ENCODE results near the gene LINC00237. TPM values are rescaled to one million over a fixed set of nuclear protein-coding genes. Genes with fewer than 3 reads are reported as not detected.

Gene LINC00237
- total and polyA plus RNA-seq, 3 donors from 2014 or later, result not detected

- intact Hi-C loops (cut with DNase I; ENCODE audit: low total_unique reads), result no loop called here
- Histone ChIP-seq H3K9me3 (no peaks in the 10 kb centered on the region), H3K4me1 (peaks cover 2% of the 10 kb centered on the region), H3K27me3 (no peaks in the 10 kb centered on the region), H3K4me3 (no peak overlapping the region), H3K36me3 (ENCODE audit: low read depth, missing control alignments) (no peaks in the 10 kb centered on the region), H3K27ac (no peak overlapping the region)
- 83% methylated on average over 9 of the region's 9 CpGs for WGBS, 2 donors
- no peak for DNase-seq
- TF ChIP-seq CTCF (IDR thresholded peaks at IDR 0.05) (no peak), POLR2A (IDR thresholded peaks at IDR 0.05) (no peak)
These were observed 18.2 kb downstream of the LINC00237 start for GRCh38 chr20:21087862-21088540.

- H3K4me1 ChIP-seq, result peaks cover 2% of the 10 kb centered on the region
- intact Hi-C loops (cut with DNase I; ENCODE audit: low total_unique reads), result no loop called here
- H3K27ac ChIP-seq, result no peak overlapping the region
- TF ChIP-seq CTCF (IDR thresholded peaks at IDR 0.05), result no peak
- no peak for DNase-seq
- H3K4me3 ChIP-seq, result no peak overlapping the region
- no peaks in the 10 kb centered on the region for H3K27me3 ChIP-seq
- no peaks in the 10 kb centered on the region for H3K9me3 ChIP-seq
- H3K36me3 ChIP-seq (ENCODE audit: low read depth, missing control alignments), result no peaks in the 10 kb centered on the region
- 26 to 29% methylated on average over 2 of the region's 2 CpGs for WGBS, 2 donors
These were observed 22.3 kb downstream of the LINC00237 start for GRCh38 chr20:21083825-21084325.

- DNase-seq, result no peak
- intact Hi-C loops (cut with DNase I; ENCODE audit: low total_unique reads), result no loop called here
- Histone ChIP-seq H3K9me3 (no peaks in the 10 kb centered on the region), H3K4me3 (no peak overlapping the region), H3K4me1 (peaks cover 2% of the 10 kb centered on the region), H3K27me3 (no peaks in the 10 kb centered on the region), H3K27ac (no peak overlapping the region), H3K36me3 (ENCODE audit: low read depth, missing control alignments) (no peaks in the 10 kb centered on the region)
- 54 to 60% methylated on average over 2 of the region's 2 CpGs for WGBS, 2 donors
- TF ChIP-seq POLR2A (IDR thresholded peaks at IDR 0.05), result no peak
- no peak for TF ChIP-seq CTCF (IDR thresholded peaks at IDR 0.05)
These were observed 23.6 kb downstream of the LINC00237 start for GRCh38 chr20:21082584-21082983.

- no peaks in the 10 kb centered on the region for H3K9me3 ChIP-seq
- H3K4me1 ChIP-seq, result no peaks in the 10 kb centered on the region
- TF ChIP-seq POLR2A (IDR thresholded peaks at IDR 0.05), result no peak
- TF ChIP-seq CTCF (IDR thresholded peaks at IDR 0.05), result no peak
- no peaks in the 10 kb centered on the region for H3K36me3 ChIP-seq (ENCODE audit: low read depth, missing control alignments)
- intact Hi-C loops (cut with DNase I; ENCODE audit: low total_unique reads), result no loop called here
- no peaks in the 10 kb centered on the region for H3K27me3 ChIP-seq
- 63 to 68% methylated on average over 4 of the region's 4 CpGs for WGBS, 2 donors
- no peak for DNase-seq
- no peak overlapping the region for H3K4me3 ChIP-seq
- H3K27ac ChIP-seq, result no peak overlapping the region
These were observed 28.3 kb downstream of the LINC00237 start for GRCh38 chr20:21077809-21078345.

- Histone ChIP-seq H3K27me3 (no peaks in the 10 kb centered on the region), H3K4me1 (no peaks in the 10 kb centered on the region), H3K36me3 (ENCODE audit: low read depth, missing control alignments) (no peaks in the 10 kb centered on the region), H3K4me3 (no peak overlapping the region), H3K9me3 (no peaks in the 10 kb centered on the region), H3K27ac (no peak overlapping the region)
- DNase-seq, result no peak
- 79 to 84% methylated on average over 3 of the region's 3 CpGs for WGBS, 2 donors
- intact Hi-C loops (cut with DNase I; ENCODE audit: low total_unique reads), result no loop called here
- TF ChIP-seq CTCF (IDR thresholded peaks at IDR 0.05), result no peak
- TF ChIP-seq POLR2A (IDR thresholded peaks at IDR 0.05), result no peak
These were observed 30.1 kb downstream of the LINC00237 start for GRCh38 chr20:21076073-21076472.
